ENCODE measurements around the gene ARL2.

GRCh38 chr11:65027213-65028067, 13.5 kb downstream of the ARL2 start, which contains the start of gene SNX15:
- TF ChIP-seq YY1 (IDR thresholded peaks at IDR 0.05; ENCODE audit: insufficient read depth, insufficient read length) (no peak), ZNF274 (IDR thresholded peaks at IDR 0.05; ENCODE audit: low read depth, low read length) (no peak), SUZ12 (IDR thresholded peaks at IDR 0.05; ENCODE audit: extremely low read depth, insufficient read depth, insufficient read length) (peak; percentile 80)

Data from NT2/D1 (cell line).